Osteocyte (in vitro differentiated cells): ENCODE data around the gene TSHZ2. TPM values are rescaled to one million over a fixed set of nuclear protein-coding genes. Genes with fewer than 3 reads are reported as not detected.

Source experiments
- DNase-seq: peaks from one replicate; pipeline ENCODE4 v3.0.0; 2021; ENCODE audit warnings: mixed read lengths; ENCODE audit not compliant: unreplicated experiment; ENCODE audit errors: extremely low spot score
- H3K27ac Mint-ChIP-seq: one replicate; pipeline ENCODE4 v1.8.0; 2021; ENCODE audit warnings: mild to moderate bottlenecking, mixed read lengths; ENCODE audit not compliant: unreplicated experiment
- H3K27me3 Mint-ChIP-seq: one replicate; pipeline ENCODE4 v1.8.0; 2021; ENCODE audit warnings: mixed read lengths; ENCODE audit not compliant: unreplicated experiment
- H3K36me3 Mint-ChIP-seq: one replicate; pipeline ENCODE4 v1.8.0; 2021; ENCODE audit warnings: mixed read lengths; ENCODE audit not compliant: unreplicated experiment
- H3K4me1 Mint-ChIP-seq: one replicate; pipeline ENCODE4 v1.8.0; 2021; ENCODE audit warnings: mixed read lengths; ENCODE audit not compliant: unreplicated experiment
- H3K4me3 Mint-ChIP-seq: one replicate; pipeline ENCODE4 v1.8.0; 2021; ENCODE audit warnings: mild to moderate bottlenecking, moderate library complexity, mixed read lengths; ENCODE audit not compliant: unreplicated experiment
- H3K9me3 Mint-ChIP-seq: one replicate; pipeline ENCODE4 v1.8.0; 2021; ENCODE audit warnings: mixed read lengths; ENCODE audit not compliant: unreplicated experiment
- CTCF ChIP-seq: fragments of 200-600 bp; sonication (generic); IDR thresholded peaks from 2 replicates; pipeline ENCODE4 v1.5.0; 2021; ENCODE audit warnings: antibody characterized with exemption, mild to moderate bottlenecking, moderate library complexity
- total RNA-seq: library from RNA; stranded (reverse); gene quantifications from 2 replicates; pipeline ENCODE4 v1.2.1, GENCODE V29; 2021

Gene TSHZ2
- total RNA-seq, 1 donor from 2014 or later: not detected

GRCh38 chr20:53001498-53002301 lies 29.5 kb downstream of the TSHZ2 start:
- no peak for TF ChIP-seq CTCF
- no peaks in the 10 kb centered on the region for H3K4me1 Mint-ChIP-seq
- no peaks in the 10 kb centered on the region for H3K27me3 Mint-ChIP-seq
- DNase-seq: no peak
- no peaks in the 10 kb centered on the region for H3K9me3 Mint-ChIP-seq
- no peak overlapping the region for H3K27ac Mint-ChIP-seq
- H3K4me3 Mint-ChIP-seq: no peak overlapping the region
- H3K36me3 Mint-ChIP-seq: no peaks in the 10 kb centered on the region

GRCh38 chr20:53002786-53003185 lies 30.6 kb downstream of the TSHZ2 start:
- no peaks in the 10 kb centered on the region for H3K9me3 Mint-ChIP-seq
- H3K27me3 Mint-ChIP-seq: no peaks in the 10 kb centered on the region
- H3K27ac Mint-ChIP-seq: no peak overlapping the region
- TF ChIP-seq CTCF: no peak
- no peaks in the 10 kb centered on the region for H3K36me3 Mint-ChIP-seq
- no peaks in the 10 kb centered on the region for H3K4me1 Mint-ChIP-seq
- H3K4me3 Mint-ChIP-seq: no peak overlapping the region
- no peak for DNase-seq

GRCh38 chr20:53003420-53004154 lies 31.4 kb downstream of the TSHZ2 start:
- no peak for DNase-seq
- Mint-ChIP-seq H3K27me3 (no peaks in the 10 kb centered on the region), H3K36me3 (no peaks in the 10 kb centered on the region), H3K4me3 (no peak overlapping the region), H3K9me3 (no peaks in the 10 kb centered on the region), H3K4me1 (no peaks in the 10 kb centered on the region), H3K27ac (no peak overlapping the region)
- TF ChIP-seq CTCF: no peak

- Mint-ChIP-seq H3K9me3 (no peaks in the 10 kb centered on the region), H3K36me3 (no peaks in the 10 kb centered on the region), H3K4me1 (no peaks in the 10 kb centered on the region), H3K27me3 (no peaks in the 10 kb centered on the region), H3K4me3 (no peak overlapping the region), H3K27ac (no peak overlapping the region)
- no peak for DNase-seq
- TF ChIP-seq CTCF: no peak
These were observed 32.2 kb downstream of the TSHZ2 start for GRCh38 chr20:53004267-53004813.
